ENCODE measurements around the gene PCK1.

The PCK1 gene

GRCh38 chr20:57617079-57617795 is 56.3 kb downstream of the PCK1 start:
- TF ChIP-seq CTCF (conservative IDR thresholded peaks at IDR 0.05), result no peak
- TF ChIP-seq ZFX (IDR thresholded peaks at IDR 0.05), result no peak
- no peak overlapping the region for H3K27ac ChIP-seq
